HEK293 (cell line): ENCODE results near the gene KCNC2.
A peak's percentile ranks its signal among the peaks of the same experiment; 100 is the strongest.

Source experiments
- CTCF ChIA-PET: fragments of 350-600 bp; formaldehyde crosslinking; extraction: SDS; loops from one replicate; lab custom pipeline; 2021; ENCODE audit warnings: antibody characterized with exemption; lab: Yijun Ruan, JAX
- POLR2A ChIA-PET: fragments of 300-600 bp; formaldehyde crosslinking; extraction: SDS; loops from one replicate; lab custom pipeline; 2020; ENCODE audit warnings: antibody characterized with exemption, inconsistent platforms; lab: Yijun Ruan, JAX
- H3K27ac ChIP-seq: fragments of 200-500 bp; sonication (Bioruptor generic); 2 replicates; pipeline ENCODE4 v1.5.1; 2014; ENCODE audit warnings: low read depth, low read length, control low read depth, inconsistent platforms; ENCODE audit errors: extremely low read depth
- H3K36me3 ChIP-seq, 2 experiments: fragments of 200-500 bp in 1 of 2; sonication (Bioruptor generic) in 1 of 2; 1 replicate in 1 of 2; 2 replicates in 1 of 2; pipeline ENCODE4 v1.5.1; 2014 to 2017; ENCODE audit warnings: inconsistent platforms in 2 of 2, low read length in 2 of 2; ENCODE audit not compliant: control insufficient read depth in 2 of 2, insufficient read depth in 1 of 2
- H3K4me1 ChIP-seq: fragments of 200-500 bp; sonication (Bioruptor generic); 2 replicates; pipeline ENCODE4 v1.5.1; 2014; ENCODE audit warnings: mild to moderate bottlenecking, low read length, inconsistent platforms; ENCODE audit not compliant: control insufficient read depth, insufficient read depth
- H3K4me3 ChIP-seq: 2 replicates; pipeline ENCODE4 v1.5.1; 2011; ENCODE audit warnings: low read depth, mild to moderate bottlenecking, control low read depth, low read length, moderate library complexity
- H3K9me3 ChIP-seq: fragments of 200-500 bp; sonication (Bioruptor generic); 2 replicates; pipeline ENCODE4 v1.5.1; 2014; ENCODE audit warnings: low read depth, low read length, inconsistent platforms; ENCODE audit not compliant: control insufficient read depth, insufficient read depth
- FEZF1 ChIP-seq: fragments of 450-650 bp; formaldehyde crosslinking; IDR thresholded peaks from 2 replicates; pipeline ENCODE4 v1.5.1; 2016; ENCODE audit warnings: missing biosample characterization, missing genetic modification characterization
- GLIS1 ChIP-seq: fragments of 450-650 bp; formaldehyde crosslinking; IDR thresholded peaks from 2 replicates; pipeline ENCODE4 v1.5.1; 2016; ENCODE audit warnings: missing biosample characterization, missing genetic modification characterization
- KLF10 ChIP-seq: fragments of 450-650 bp; IDR thresholded peaks from 2 replicates; pipeline ENCODE4 v1.5.1; 2018; ENCODE audit warnings: missing biosample characterization, mild to moderate bottlenecking, missing genetic modification characterization
- KLF16 ChIP-seq: fragments of 450-650 bp; formaldehyde crosslinking; IDR thresholded peaks from 2 replicates; pipeline ENCODE4 v1.5.1; 2017; ENCODE audit warnings: missing biosample characterization, missing genetic modification characterization
- KLF7 ChIP-seq: fragments of 450-650 bp; formaldehyde crosslinking; IDR thresholded peaks from 2 replicates; pipeline ENCODE4 v1.5.1; 2016; ENCODE audit warnings: missing biosample characterization, missing genetic modification characterization, borderline replicate concordance
- MEIS1 ChIP-seq: sonication (generic); formaldehyde crosslinking; IDR thresholded peaks from 2 replicates; pipeline ENCODE4 v1.8.1; 2022; ENCODE audit warnings: missing genetic modification reagents, mild to moderate bottlenecking, borderline replicate concordance
- MYNN ChIP-seq: fragments of 450-650 bp; formaldehyde crosslinking; IDR thresholded peaks from 2 replicates; pipeline ENCODE4 v1.5.1; 2016; ENCODE audit warnings: missing biosample characterization, missing genetic modification characterization, borderline replicate concordance
- SALL2 ChIP-seq: fragments of 450-650 bp; formaldehyde crosslinking; IDR thresholded peaks from 2 replicates; pipeline ENCODE4 v1.5.0; 2017; ENCODE audit warnings: missing biosample characterization, mild to moderate bottlenecking, missing genetic modification characterization, borderline replicate concordance
- ZNF121 ChIP-seq: fragments of 450-650 bp; formaldehyde crosslinking; IDR thresholded peaks from 2 replicates; pipeline ENCODE4 v1.5.1; 2016; ENCODE audit warnings: missing biosample characterization, missing genetic modification characterization
- ZNF16 ChIP-seq: fragments of 450-650 bp; formaldehyde crosslinking; IDR thresholded peaks from 2 replicates; pipeline ENCODE4 v1.5.1; 2016; ENCODE audit warnings: low read depth, missing biosample characterization, missing genetic modification characterization
- ZNF175 ChIP-seq: fragments of 450-650 bp; formaldehyde crosslinking; IDR thresholded peaks from 2 replicates; pipeline ENCODE4 v1.5.1; 2016; ENCODE audit warnings: missing biosample characterization, missing genetic modification characterization
- ZNF214 ChIP-seq: fragments of 450-650 bp; formaldehyde crosslinking; IDR thresholded peaks from 2 replicates; pipeline ENCODE4 v1.5.1; 2017; ENCODE audit warnings: missing biosample characterization, mild to moderate bottlenecking, missing genetic modification characterization, borderline replicate concordance
- ZNF248 ChIP-seq: fragments of 450-650 bp; formaldehyde crosslinking; IDR thresholded peaks from 2 replicates; pipeline ENCODE4 v1.5.1; 2017; ENCODE audit warnings: missing biosample characterization, missing genetic modification characterization
- ZNF292 ChIP-seq: fragments of 450-650 bp; formaldehyde crosslinking; IDR thresholded peaks from 2 replicates; pipeline ENCODE4 v1.5.1; 2016; ENCODE audit warnings: low read depth, missing biosample characterization, missing genetic modification characterization, borderline replicate concordance
- ZNF37A ChIP-seq: fragments of 450-650 bp; IDR thresholded peaks from 2 replicates; pipeline ENCODE4 v1.5.1; 2018; ENCODE audit warnings: missing biosample characterization, missing genetic modification characterization
- ZNF473 ChIP-seq: fragments of 450-650 bp; formaldehyde crosslinking; IDR thresholded peaks from 2 replicates; pipeline ENCODE4 v1.5.1; 2017; ENCODE audit warnings: missing biosample characterization, missing genetic modification characterization
- ZNF521 ChIP-seq: fragments of 450-650 bp; formaldehyde crosslinking; IDR thresholded peaks from 2 replicates; pipeline ENCODE4 v1.5.1; 2017; ENCODE audit warnings: missing biosample characterization, mild to moderate bottlenecking, missing genetic modification characterization
- ZNF529 ChIP-seq: fragments of 450-650 bp; formaldehyde crosslinking; IDR thresholded peaks from 2 replicates; pipeline ENCODE4 v1.5.1; 2017; ENCODE audit warnings: missing genetic modification characterization, missing biosample characterization; ENCODE audit not compliant: insufficient replicate concordance
- ZNF530 ChIP-seq: fragments of 450-650 bp; formaldehyde crosslinking; IDR thresholded peaks from 2 replicates; pipeline ENCODE4 v1.5.1; 2016; ENCODE audit warnings: low read depth, missing biosample characterization, missing genetic modification characterization
- ZNF560 ChIP-seq: fragments of 450-650 bp; formaldehyde crosslinking; IDR thresholded peaks from 2 replicates; pipeline ENCODE4 v1.5.1; 2017; ENCODE audit warnings: missing biosample characterization, missing genetic modification characterization, borderline replicate concordance
- ZNF580 ChIP-seq: fragments of 450-650 bp; formaldehyde crosslinking; IDR thresholded peaks from 2 replicates; pipeline ENCODE4 v1.5.1; 2016; ENCODE audit warnings: missing biosample characterization, missing genetic modification characterization
- ZNF585B ChIP-seq: fragments of 450-650 bp; formaldehyde crosslinking; IDR thresholded peaks from 2 replicates; pipeline ENCODE4 v1.5.1; 2016; ENCODE audit warnings: missing biosample characterization, missing genetic modification characterization
- ZNF658 ChIP-seq: fragments of 450-650 bp; formaldehyde crosslinking; IDR thresholded peaks from 2 replicates; pipeline ENCODE4; 2016; ENCODE audit warnings: missing biosample characterization, missing genetic modification characterization
- ZNF660 ChIP-seq: fragments of 450-650 bp; IDR thresholded peaks from 2 replicates; pipeline ENCODE4 v1.5.1; 2018; ENCODE audit warnings: missing biosample characterization, mild to moderate bottlenecking, missing genetic modification characterization
- ZNF76 ChIP-seq: fragments of 450-650 bp; formaldehyde crosslinking; IDR thresholded peaks from 2 replicates; pipeline ENCODE4; 2016; ENCODE audit warnings: low read depth, missing biosample characterization, missing genetic modification characterization, borderline replicate concordance
- ZNF837 ChIP-seq: fragments of 450-650 bp; formaldehyde crosslinking; IDR thresholded peaks from 2 replicates; pipeline ENCODE4 v1.5.1; 2016; ENCODE audit warnings: missing biosample characterization, missing genetic modification characterization
- ZSCAN5A ChIP-seq: fragments of 450-650 bp; formaldehyde crosslinking; IDR thresholded peaks from 2 replicates; pipeline ENCODE4 v1.5.1; 2016; ENCODE audit warnings: missing biosample characterization, missing genetic modification characterization
- TF ChIP-seq, protein P1 (sequence below): fragments of 450-650 bp; formaldehyde crosslinking; IDR thresholded peaks from 2 replicates; pipeline ENCODE4 v1.5.1; 2016; ENCODE audit warnings: missing biosample characterization, missing genetic modification characterization

The KCNC2 gene

GRCh38 chr12:75245108-75245507 lies 35.5 kb upstream of the KCNC2 start (continued):
- TF ChIP-seq ZNF560 (tag by site-specific recombination) (no peak), ZNF521 (tag by site-specific recombination) (no peak), ZNF214 (tag by site-specific recombination) (no peak), ZNF16 (tag by site-specific recombination) (no peak), ZNF585B (no peak)

DNA sequence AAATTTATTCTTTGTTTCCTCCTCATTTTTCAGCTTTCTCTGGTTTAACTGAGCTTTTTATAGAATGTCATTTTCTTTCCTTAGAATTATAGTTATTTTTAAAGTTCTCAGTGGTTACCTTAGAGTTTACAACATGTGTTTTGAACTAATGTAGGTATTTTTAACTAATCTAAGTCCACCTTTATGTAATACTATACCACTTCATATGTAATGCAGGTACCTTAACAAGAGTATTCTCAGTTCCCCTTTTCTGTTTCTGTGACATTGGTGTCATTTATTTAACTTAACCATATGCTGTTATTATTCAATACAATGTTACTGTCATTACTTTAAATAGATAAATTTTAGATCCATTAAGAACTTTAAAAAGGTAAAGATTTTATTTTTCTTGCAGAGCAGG lies 30.3 kb upstream of the KCNC2 start:
- TF ChIP-seq KLF7 (no peak), ZNF530 (tag by site-specific recombination) (no peak), ZNF473 (tag by site-specific recombination) (no peak), ZNF658 (tag by site-specific recombination) (no peak), ZNF175 (no peak)
- POLR2A ChIA-PET = no interaction called here
- Histone ChIP-seq H3K27ac (no peak overlapping the region), H3K9me3 (no peaks in the 10 kb centered on the region), H3K4me1 (no peaks in the 10 kb centered on the region), H3K36me3 (no peaks in the 10 kb centered on the region), H3K4me3 (no peak overlapping the region)
- CTCF ChIA-PET = interaction anchor here (1.1 kb wide), 1 partner anchor 99 kb away, joined by 3 read pairs; no protein-coding TSS in a partner anchor

DNA sequence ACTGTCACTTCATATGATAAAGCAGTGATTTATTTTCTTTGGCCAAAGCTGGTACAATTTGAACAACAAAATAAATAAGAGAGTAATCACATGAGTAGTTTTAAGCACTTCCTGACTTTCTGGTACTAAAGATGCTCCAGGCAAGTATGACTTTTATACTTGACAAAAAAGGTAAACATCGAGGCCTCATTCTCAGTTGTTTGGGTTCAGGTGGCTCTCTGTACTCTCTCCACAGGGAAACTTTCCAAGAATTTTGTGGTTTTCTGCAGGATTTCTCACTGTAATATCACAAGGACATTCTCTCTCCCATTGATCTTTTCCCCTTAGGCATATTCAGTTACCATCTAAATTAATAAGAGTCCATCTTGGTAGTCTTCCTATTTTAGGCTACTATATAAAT lies 26.6 kb upstream of the KCNC2 start:
- Histone ChIP-seq H3K4me3 (no peak overlapping the region), H3K9me3 (no peaks in the 10 kb centered on the region), H3K36me3 (no peaks in the 10 kb centered on the region), H3K27ac (no peak overlapping the region), H3K4me1 (no peaks in the 10 kb centered on the region)
- CTCF ChIA-PET = no interaction called here
- TF ChIP-seq ZNF121 (tag by site-specific recombination) (no peak), MEIS1 (CRISPR knock-in tag) (peak; percentile 37; the same call in 1 of the 2 replicates), ZNF76 (tag by site-specific recombination) (no peak)
- POLR2A ChIA-PET = no interaction called here

GRCh38 chr12:75227132-75227531 lies 17.5 kb upstream of the KCNC2 start:
- Histone ChIP-seq H3K36me3 (no peaks in the 10 kb centered on the region), H3K27ac (no peak overlapping the region), H3K4me3 (no peak overlapping the region), H3K4me1 (no peaks in the 10 kb centered on the region), H3K9me3 (no peaks in the 10 kb centered on the region)
- CTCF ChIA-PET = interaction anchor here (0.6 to 1.0 kb wide), 2 partner anchors 62 to 1387 kb away, joined by 3 to 5 read pairs; no protein-coding TSS in a partner anchor
- POLR2A ChIA-PET = no interaction called here
- TF ChIP-seq FEZF1 (tag by site-specific recombination) (no peak), KLF10 (tag by site-specific recombination) (no peak), ZNF660 (tag by site-specific recombination) (no peak), KLF16 (tag by site-specific recombination) (no peak), ZNF292 (tag by site-specific recombination) (no peak), ZNF248 (tag by site-specific recombination) (no peak), ZNF37A (no peak), GLIS1 (tag by site-specific recombination) (no peak), ZNF837 (tag by site-specific recombination) (no peak), SALL2 (tag by site-specific recombination) (no peak), ZSCAN5A (tag by site-specific recombination) (no peak), MYNN (tag by site-specific recombination) (no peak), ZNF580 (no peak), ZNF529 (tag by site-specific recombination) (no peak)
- TF ChIP-seq, protein P1, sequence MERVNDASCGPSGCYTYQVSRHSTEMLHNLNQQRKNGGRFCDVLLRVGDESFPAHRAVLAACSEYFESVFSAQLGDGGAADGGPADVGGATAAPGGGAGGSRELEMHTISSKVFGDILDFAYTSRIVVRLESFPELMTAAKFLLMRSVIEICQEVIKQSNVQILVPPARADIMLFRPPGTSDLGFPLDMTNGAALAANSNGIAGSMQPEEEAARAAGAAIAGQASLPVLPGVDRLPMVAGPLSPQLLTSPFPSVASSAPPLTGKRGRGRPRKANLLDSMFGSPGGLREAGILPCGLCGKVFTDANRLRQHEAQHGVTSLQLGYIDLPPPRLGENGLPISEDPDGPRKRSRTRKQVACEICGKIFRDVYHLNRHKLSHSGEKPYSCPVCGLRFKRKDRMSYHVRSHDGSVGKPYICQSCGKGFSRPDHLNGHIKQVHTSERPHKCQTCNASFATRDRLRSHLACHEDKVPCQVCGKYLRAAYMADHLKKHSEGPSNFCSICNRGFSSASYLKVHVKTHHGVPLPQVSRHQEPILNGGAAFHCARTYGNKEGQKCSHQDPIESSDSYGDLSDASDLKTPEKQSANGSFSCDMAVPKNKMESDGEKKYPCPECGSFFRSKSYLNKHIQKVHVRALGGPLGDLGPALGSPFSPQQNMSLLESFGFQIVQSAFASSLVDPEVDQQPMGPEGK (tag by site-specific recombination) = no peak
